Stimulated activated CD4-positive, alpha-beta T cell treated with anti-CD3 and anti-CD28 coated beads, Interleukin-4, amount 100 ng/mL, for 4 hours (primary cell): ENCODE results near the gene RBMS3.
"Not testable (repeated sequence)": the region's sequence is repeated elsewhere in the genome, so short reads cannot be mapped to it uniquely, and the experiment has no call there.

Source experiments
- DNase-seq, 2 experiments: peaks; one replicate each; pipeline ENCODE4 v3.0.0-alpha.2; 2020

RBMS3 gene

DNA sequence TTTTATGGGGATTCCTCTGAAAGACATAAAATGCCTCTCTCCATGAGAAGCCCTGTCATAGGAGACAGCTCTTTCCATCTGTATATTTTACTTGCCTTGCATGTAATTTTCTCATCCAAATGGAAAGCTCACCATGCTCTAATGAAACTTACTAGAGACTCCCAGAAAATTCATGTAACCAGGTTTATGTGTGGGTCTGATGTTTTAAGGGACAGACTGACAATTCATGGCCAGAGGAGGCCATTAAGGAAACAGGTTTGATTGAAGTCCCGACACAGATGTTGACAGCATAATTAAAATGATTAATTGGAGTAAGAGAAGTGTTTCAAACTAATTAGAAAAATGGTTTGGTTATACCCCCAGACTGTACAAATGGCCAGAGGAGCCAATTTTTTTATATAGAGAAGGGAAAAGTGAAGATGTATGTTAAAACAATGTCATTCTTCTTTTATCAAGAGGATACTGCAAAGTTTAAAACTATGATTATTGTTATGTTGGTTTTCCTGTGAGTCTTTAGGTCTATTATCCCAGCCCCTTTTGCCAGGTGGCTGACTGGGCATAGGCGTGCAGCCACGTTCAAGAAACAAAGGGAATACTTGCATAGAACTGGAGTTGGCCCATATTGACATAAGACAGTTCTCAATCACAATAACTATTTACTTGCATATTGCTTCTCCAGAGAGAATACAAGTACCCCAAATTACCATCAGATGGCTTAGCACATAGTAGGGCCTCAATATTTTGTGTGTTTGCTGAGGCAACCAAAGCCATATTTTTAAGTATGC, 64.8 kb downstream of the RBMS3 start:
- no peak for DNase-seq

DNA sequence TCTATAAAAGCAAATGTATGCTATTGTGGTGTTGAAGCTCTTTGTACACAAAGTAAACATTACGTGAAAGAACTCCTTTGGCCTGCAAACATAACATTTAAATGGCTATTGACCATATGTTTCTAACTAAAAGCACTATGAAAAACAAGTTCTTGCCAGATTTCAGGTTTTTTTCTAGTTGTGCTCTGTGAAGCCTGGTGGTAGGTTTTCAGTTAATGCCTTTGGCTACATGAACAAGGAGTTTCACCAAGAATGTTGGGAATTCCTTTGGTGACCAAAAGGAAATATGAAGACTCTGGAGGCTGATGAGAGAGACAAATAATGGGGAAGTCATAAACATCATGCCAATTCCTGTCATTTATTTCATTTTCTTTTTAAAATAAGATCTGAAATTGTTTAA, 66.0 kb downstream of the RBMS3 start:
- no peak for DNase-seq

DNA sequence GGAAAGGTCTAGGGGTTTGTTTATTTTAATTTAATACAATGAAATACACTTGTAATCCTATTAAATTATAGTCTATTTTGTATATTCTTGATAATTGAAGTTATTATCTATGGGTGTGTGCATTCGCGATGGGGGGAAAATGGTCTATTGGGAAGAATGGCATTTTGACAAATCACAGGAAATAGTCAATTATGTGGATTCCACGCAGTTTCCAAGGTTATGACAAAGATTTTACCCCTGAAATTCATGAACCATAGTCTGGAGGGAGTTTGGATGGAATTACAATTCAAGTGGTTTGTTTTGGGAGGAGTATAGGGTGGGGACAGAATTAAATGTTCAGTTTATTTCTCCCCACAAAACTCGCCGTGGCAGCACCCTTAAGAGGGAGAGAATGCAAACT, 66.5 kb downstream of the RBMS3 start:
- no peak for DNase-seq

DNA sequence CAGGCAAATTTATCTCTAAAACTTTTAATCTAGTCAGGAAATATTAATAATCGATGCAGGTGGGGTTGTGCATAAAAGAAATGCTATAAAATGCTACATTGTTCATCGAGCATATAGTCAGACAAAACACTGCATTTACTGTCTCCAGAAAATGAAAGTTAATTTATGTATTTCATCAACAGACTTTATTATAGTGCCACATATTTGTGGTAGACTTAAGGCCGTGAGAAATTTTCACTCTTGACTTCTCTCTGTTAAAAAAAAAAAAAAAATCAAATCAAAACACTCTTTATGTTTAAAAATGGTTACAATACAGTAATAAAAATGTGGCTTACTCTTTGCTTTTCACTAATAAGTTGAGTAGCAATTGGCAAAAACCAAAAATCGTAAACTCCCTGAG, 67.4 kb downstream of the RBMS3 start:
- no peak for DNase-seq

- DNase-seq = no peak
Measured at GRCh38 chr3:29349049-29349448, 68.2 kb downstream of the RBMS3 start.

DNA sequence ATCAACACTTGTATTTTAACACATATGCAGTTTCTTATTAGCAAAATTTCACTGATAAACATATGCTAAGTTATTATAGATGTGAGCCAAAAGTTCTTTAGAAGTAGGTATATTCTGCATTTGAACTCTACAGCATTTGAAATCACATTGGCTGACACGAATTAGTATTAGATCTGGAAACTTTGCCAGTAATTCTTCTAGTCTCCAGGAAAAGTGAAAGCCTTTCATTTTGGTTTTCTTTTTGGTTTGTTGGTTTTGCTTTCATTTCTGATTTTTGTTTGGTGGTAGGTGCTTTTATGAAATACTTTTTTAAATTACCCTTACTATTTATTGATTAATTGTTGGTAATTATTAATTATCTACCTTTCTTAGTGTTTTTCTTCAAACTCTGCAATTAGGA, 72.9 kb downstream of the RBMS3 start:
- no peak for DNase-seq

DNA sequence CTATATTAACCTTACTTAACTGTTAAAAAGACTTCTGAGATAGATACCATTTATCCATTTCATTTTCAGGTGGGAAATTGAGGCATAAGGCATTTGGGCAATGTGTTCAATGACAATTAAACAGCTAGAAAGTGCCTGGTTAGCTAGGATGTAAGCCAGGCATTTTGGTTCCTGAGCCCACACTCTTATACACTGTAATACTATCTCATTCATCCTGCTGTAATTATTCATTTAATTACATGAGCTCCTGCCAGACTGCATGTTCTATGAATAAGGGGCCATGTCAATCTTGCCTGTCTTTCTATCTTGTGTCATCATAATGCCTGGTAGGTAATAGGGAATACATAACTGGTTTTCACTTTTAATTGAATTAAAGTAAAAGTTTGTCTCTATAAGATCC, 74.0 kb downstream of the RBMS3 start:
- no peak for DNase-seq

GRCh38 chr3:29356062-29356461, 75.2 kb downstream of the RBMS3 start:
- no peak for DNase-seq

DNA sequence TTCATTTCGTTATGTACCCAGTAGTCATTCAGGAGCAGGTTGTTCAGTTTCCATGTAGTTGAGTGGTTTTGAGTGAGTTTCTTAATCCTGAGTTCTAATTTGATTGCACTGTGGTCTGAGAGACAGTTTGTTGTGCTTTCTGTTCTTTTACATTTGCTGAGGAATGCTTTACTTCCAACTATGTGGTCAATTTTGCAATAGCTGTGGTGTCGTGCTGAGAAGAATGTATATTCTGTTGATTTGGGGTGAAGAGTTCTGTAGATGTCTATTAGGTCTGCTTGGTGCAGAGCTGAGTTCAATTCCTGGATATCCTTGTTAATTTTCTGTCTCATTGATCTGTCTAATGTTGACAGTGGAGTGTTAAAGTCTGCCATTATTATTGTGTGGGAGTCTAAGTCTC, 79.4 kb downstream of the RBMS3 start:
- not testable (repeated sequence) for DNase-seq

GRCh38 chr3:29363110-29363509, 82.2 kb downstream of the RBMS3 start:
- DNase-seq = no peak

- DNase-seq = no peak
Measured at GRCh38 chr3:29370021-29370420, 89.2 kb downstream of the RBMS3 start.

GRCh38 chr3:29370476-29371420, 89.9 kb downstream of the RBMS3 start:
- DNase-seq = no peak

- no peak for DNase-seq
Measured at GRCh38 chr3:29373131-29373680, 92.3 kb downstream of the RBMS3 start.

GRCh38 chr3:29374226-29374625, 93.4 kb downstream of the RBMS3 start:
- no peak for DNase-seq

- DNase-seq = no peak
Measured at GRCh38 chr3:29379097-29379496, 98.2 kb downstream of the RBMS3 start.

- no peak for DNase-seq
Measured at GRCh38 chr3:29381595-29381994, 100.7 kb downstream of the RBMS3 start.

DNA sequence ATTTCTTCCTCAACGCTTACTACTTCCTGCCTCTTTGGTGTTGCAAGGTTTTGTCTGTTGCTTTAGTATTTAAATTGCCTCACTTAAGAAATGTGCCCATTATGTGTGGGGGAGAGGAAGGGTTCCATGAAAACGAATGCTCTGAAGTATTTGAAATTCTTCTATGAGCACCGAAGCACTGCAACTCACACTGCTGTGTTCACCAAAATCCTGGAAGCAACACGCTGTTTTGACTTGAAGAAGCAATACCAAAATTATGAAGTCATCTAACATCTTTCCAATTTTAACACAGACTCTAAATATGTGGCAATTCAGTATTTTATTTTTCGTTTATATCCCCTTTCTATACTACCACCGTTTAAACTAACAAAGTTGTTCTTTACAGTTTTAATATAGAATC, 101.5 kb downstream of the RBMS3 start:
- DNase-seq = no peak

- no peak for DNase-seq
Measured at GRCh38 chr3:29382845-29383244, 102.0 kb downstream of the RBMS3 start.

- DNase-seq = no peak
Measured at GRCh38 chr3:29384640-29385039, 103.8 kb downstream of the RBMS3 start.

GRCh38 chr3:29385046-29385830, 104.4 kb downstream of the RBMS3 start:
- no peak for DNase-seq

DNA sequence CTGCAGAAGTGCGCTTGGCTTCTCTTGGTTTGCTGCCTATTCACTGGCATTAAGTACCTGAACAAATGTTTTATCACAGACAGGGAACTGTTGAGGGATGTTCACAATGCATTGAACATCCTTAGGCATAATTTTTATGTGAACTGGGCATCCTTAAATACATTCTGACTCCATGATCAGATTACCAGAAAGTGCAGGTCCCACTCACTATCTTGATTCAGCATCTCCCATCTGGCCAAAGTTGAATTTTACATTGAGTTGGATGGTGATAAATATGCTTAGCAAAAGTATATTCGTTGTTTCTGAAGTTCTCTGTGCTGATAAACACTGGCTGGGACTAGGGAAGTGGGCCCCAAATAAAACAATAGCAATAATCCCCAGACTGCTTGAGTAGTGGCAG, 108.5 kb downstream of the RBMS3 start:
- no peak for DNase-seq

- DNase-seq = no peak
Measured at GRCh38 chr3:29392625-29393388, 111.9 kb downstream of the RBMS3 start.
